GM21576 (cell line): ENCODE results near the gene TFDP3.
A peak's percentile ranks its signal among the peaks of the same experiment; 100 is the strongest.

Experiments
- ATAC-seq: cut with Tn5 transposase; IDR thresholded peaks from one replicate; pipeline ENCODE4 v1.9.1; 2021; ENCODE audit warnings: mild to moderate bottlenecking, moderate library complexity; ENCODE audit not compliant: unreplicated experiment

The TFDP3 gene

GRCh38 chrX:133218329-133218728, at the start of gene TFDP3:
Gene TFDP3 (minus strand): TSS chrX:133218354. CDS start chrX:133218259, 95 bp downstream.
- no peak for ATAC-seq

- no peak for ATAC-seq
Observed at GRCh38 chrX:133267621-133268020, 49.5 kb upstream of the TFDP3 start.

GRCh38 chrX:133265331-133265730, 47.2 kb upstream of the TFDP3 start:
- no peak for ATAC-seq

GRCh38 chrX:133258481-133258880, 40.3 kb upstream of the TFDP3 start:
- ATAC-seq: no peak

GRCh38 chrX:133254666-133255065, 36.5 kb upstream of the TFDP3 start:
- ATAC-seq: no peak

GRCh38 chrX:133251204-133251603, 33.0 kb upstream of the TFDP3 start:
- ATAC-seq: no peak

GRCh38 chrX:133250184-133251100, 32.3 kb upstream of the TFDP3 start:
- ATAC-seq: no peak

- no peak for ATAC-seq
Observed at GRCh38 chrX:133249266-133250058, 31.3 kb upstream of the TFDP3 start.

GRCh38 chrX:133248177-133248576, 30.0 kb upstream of the TFDP3 start:
- ATAC-seq: no peak

GRCh38 chrX:133246921-133247320, 28.8 kb upstream of the TFDP3 start:
- no peak for ATAC-seq

- ATAC-seq: no peak
Observed at GRCh38 chrX:133235830-133236229, 17.7 kb upstream of the TFDP3 start.

- no peak for ATAC-seq
Observed at GRCh38 chrX:133232331-133232730, 14.2 kb upstream of the TFDP3 start.

- no peak for ATAC-seq
Observed at GRCh38 chrX:133229361-133229760, 11.2 kb upstream of the TFDP3 start.

GRCh38 chrX:133215747-133216146, 2.4 kb downstream of the TFDP3 start:
- ATAC-seq: no peak

- ATAC-seq: peak; percentile 66
Observed at GRCh38 chrX:133215017-133215416, 3.1 kb downstream of the TFDP3 start.

GRCh38 chrX:133214301-133214700, 3.9 kb downstream of the TFDP3 start:
- ATAC-seq: no peak

GRCh38 chrX:133213117-133213516, 5.0 kb downstream of the TFDP3 start:
- no peak for ATAC-seq

GRCh38 chrX:133207751-133208150, 10.4 kb downstream of the TFDP3 start:
- ATAC-seq: no peak

GRCh38 chrX:133191739-133192039, 26.5 kb downstream of the TFDP3 start:
- ATAC-seq: no peak

- ATAC-seq: no peak
Observed at GRCh38 chrX:133190877-133191738, 27.0 kb downstream of the TFDP3 start.

- no peak for ATAC-seq
Observed at GRCh38 chrX:133189195-133189594, 29.0 kb downstream of the TFDP3 start.
